ENCODE measurements around the gene DGKA. TPM values are rescaled to one million over a fixed set of nuclear protein-coding genes. Genes with fewer than 3 reads are reported as not detected.

The DGKA gene
- 100 to 1,000 TPM; 341 to 385 TPM for total RNA-seq

DNA sequence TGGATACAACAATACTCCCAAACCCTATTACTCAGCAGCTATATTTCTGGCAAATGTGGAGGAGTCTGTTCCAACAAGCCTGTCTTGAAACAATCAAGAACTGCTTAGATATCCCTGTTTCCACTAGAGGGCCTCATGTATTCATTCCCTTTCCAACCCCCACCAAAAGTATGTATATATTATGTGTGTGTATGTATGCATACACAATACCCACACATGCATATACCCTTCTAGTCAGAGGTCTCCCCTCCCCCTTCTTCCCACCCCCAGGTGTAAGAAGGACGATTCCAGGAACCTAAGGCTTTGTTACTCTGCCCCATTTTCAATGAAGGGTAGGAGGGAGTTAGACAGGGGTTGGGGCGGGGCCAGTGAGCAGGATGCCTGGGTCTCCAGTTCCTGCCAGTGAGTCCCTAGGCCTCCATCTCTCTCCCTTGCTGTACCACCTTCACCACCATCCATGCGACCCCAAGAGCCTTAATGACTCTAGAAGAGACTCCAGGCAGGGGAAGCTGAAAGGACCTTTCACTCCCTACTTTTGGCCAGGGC, at the start of gene DGKA:
Gene DGKA, plus strand, starts transcription at position 392 of the 546 bp plus-strand sequence. CDS start 5,342 bp downstream, outside the sequence.
- peaks cover 51% of the 10 kb centered on the region for H3K4me1 Mint-ChIP-seq
- H3K36me3 Mint-ChIP-seq (ENCODE audit: low read depth) = peaks cover 54% of the 10 kb centered on the region
- DNase-seq (peak; percentile 93), ATAC-seq (peak; percentile 49)
- H3K27ac Mint-ChIP-seq = peak within 1 kb of the TSS; percentile 99
- peak within 1 kb of the TSS; percentile 100 for H3K4me3 Mint-ChIP-seq
- H3K9me3 Mint-ChIP-seq (ENCODE audit: low read depth) = no peaks in the 10 kb centered on the region
- ChIA-PET CTCF (interaction anchor here (0.9 to 2.1 kb wide), 8 partner anchors 9 to 192 kb away, joined by 3 to 16 read pairs (median 4); partner anchors contain the start of genes ORMDL2, RAB5B and SARNP), POLR2A (interaction anchor here (1.2 to 1.3 kb wide), 2 partner anchors 43 to 101 kb away, joined by 4 to 6 read pairs; partner anchors contain the start of genes DNAJC14 and RAB5B)
- no peaks in the 10 kb centered on the region for H3K27me3 Mint-ChIP-seq
- intact Hi-C loops (cut with DNase I, micrococcal nuclease) = loop anchor here (1.0 to 10.0 kb wide), 5 partner anchors 9 to 1154 kb away; partner anchors contain the start of genes NAB2 (in 1 of the 2), RPS26 (in 1 of the 2) and SPRYD4 (in 1 of the 2)

- peaks cover 11% of the 10 kb centered on the region for H3K4me1 Mint-ChIP-seq
- H3K9me3 Mint-ChIP-seq (ENCODE audit: low read depth) = no peaks in the 10 kb centered on the region
- H3K27me3 Mint-ChIP-seq = no peaks in the 10 kb centered on the region
- ATAC-seq = no peak
- no peak overlapping the region for H3K27ac Mint-ChIP-seq
- intact Hi-C loops (cut with DNase I, micrococcal nuclease) = no loop called here
- no peak overlapping the region for H3K4me3 Mint-ChIP-seq
- peaks cover 4% of the 10 kb centered on the region for H3K36me3 Mint-ChIP-seq (ENCODE audit: low read depth)
- no peak for DNase-seq
- CTCF ChIA-PET = interaction anchor here (0.7 kb wide), 1 partner anchor 114 kb away, joined by 3 read pairs; no protein-coding TSS in a partner anchor
- POLR2A ChIA-PET = interaction anchor here (0.7 kb wide), 1 partner anchor 190 kb away, joined by 3 read pairs; no protein-coding TSS in a partner anchor
These were observed 45.8 kb upstream of the DGKA start for GRCh38 chr12:55885113-55885512.

- CTCF ChIA-PET = interaction anchor here (1.0 kb wide), 1 partner anchor 105 kb away, joined by 3 read pairs; no protein-coding TSS in a partner anchor
These were observed 39.7 kb upstream of the DGKA start for GRCh38 chr12:55891310-55891709.

DNA sequence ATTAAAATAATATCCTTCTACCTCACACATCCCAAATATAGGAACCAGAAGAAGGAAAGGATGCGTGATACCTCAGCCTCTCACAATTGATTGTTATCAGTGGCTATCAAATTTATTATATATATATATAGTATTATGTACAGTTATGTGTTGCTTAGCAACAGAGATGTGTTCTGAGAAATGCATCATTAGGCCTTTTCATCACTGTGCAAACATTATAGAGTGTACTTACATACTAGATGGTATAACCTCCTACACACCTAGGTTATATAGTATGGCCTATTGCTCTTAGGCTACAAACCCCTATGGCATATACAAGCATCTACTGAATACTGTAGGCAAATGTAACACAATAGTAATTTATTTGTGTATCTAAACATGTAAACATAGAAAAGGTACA, 37.2 kb upstream of the DGKA start:
- Mint-ChIP-seq H3K36me3 (ENCODE audit: low read depth) (no peaks in the 10 kb centered on the region), H3K27ac (no peak overlapping the region), H3K4me1 (peaks cover 1% of the 10 kb centered on the region), H3K27me3 (no peaks in the 10 kb centered on the region), H3K4me3 (no peak overlapping the region), H3K9me3 (ENCODE audit: low read depth) (no peaks in the 10 kb centered on the region)
- ChIA-PET POLR2A (no interaction called here), CTCF (no interaction called here)
- DNase-seq (no peak), ATAC-seq (no peak)
- intact Hi-C loops (cut with DNase I, micrococcal nuclease) = no loop called here

More at GRCh38 chr12:55891310-55891709, 39.7 kb upstream of the DGKA start:
- POLR2A ChIA-PET = no interaction called here
- no peak for DNase-seq
- Mint-ChIP-seq H3K4me1 (no peaks in the 10 kb centered on the region), H3K27me3 (no peaks in the 10 kb centered on the region), H3K4me3 (no peak overlapping the region), H3K36me3 (ENCODE audit: low read depth) (no peaks in the 10 kb centered on the region), H3K27ac (no peak overlapping the region), H3K9me3 (ENCODE audit: low read depth) (no peaks in the 10 kb centered on the region)
- intact Hi-C loops (cut with DNase I, micrococcal nuclease) = no loop called here
- no peak for ATAC-seq

GRCh38 chr12:55899082-55899481, 31.9 kb upstream of the DGKA start:
- H3K9me3 Mint-ChIP-seq (ENCODE audit: low read depth) = no peaks in the 10 kb centered on the region
- DNase-seq (peak; percentile 67), ATAC-seq (peak; percentile 97)
- peak overlapping the region; percentile 79 for H3K27ac Mint-ChIP-seq
- intact Hi-C loops (cut with DNase I, micrococcal nuclease) = loop anchor here in 1 of 2 experiments (2.0 kb wide), 1 partner anchor 68 kb away; no protein-coding TSS in a partner anchor
- no peaks in the 10 kb centered on the region for H3K27me3 Mint-ChIP-seq
- POLR2A ChIA-PET = interaction anchor here (1.0 kb wide), 1 partner anchor 81 kb away, joined by 7 read pairs; the partner anchor contains the start of genes ORMDL2 and SARNP
- H3K4me1 Mint-ChIP-seq = peaks cover 9% of the 10 kb centered on the region
- CTCF ChIA-PET = interaction anchor here (0.6 to 1.3 kb wide), 10 partner anchors 13 to 162 kb away, joined by 3 to 5 read pairs (median 3); partner anchors contain the start of gene ORMDL2
- H3K36me3 Mint-ChIP-seq (ENCODE audit: low read depth) = peaks cover 13% of the 10 kb centered on the region
- no peak overlapping the region for H3K4me3 Mint-ChIP-seq

GRCh38 chr12:55901881-55902490, 29.0 kb upstream of the DGKA start:
- ChIA-PET CTCF (interaction anchor here (1.2 kb wide), 1 partner anchor 19 kb away, joined by 4 read pairs; no protein-coding TSS in a partner anchor), POLR2A (no interaction called here)
- ATAC-seq (no peak), DNase-seq (no peak)
- Mint-ChIP-seq H3K27ac (peak overlapping the region; percentile 2), H3K27me3 (no peaks in the 10 kb centered on the region), H3K4me3 (no peak overlapping the region), H3K4me1 (peaks cover 13% of the 10 kb centered on the region), H3K36me3 (ENCODE audit: low read depth) (peaks cover 13% of the 10 kb centered on the region), H3K9me3 (ENCODE audit: low read depth) (no peaks in the 10 kb centered on the region)
- intact Hi-C loops (cut with DNase I, micrococcal nuclease) = no loop called here

- no peaks in the 10 kb centered on the region for H3K27me3 Mint-ChIP-seq
- ChIA-PET POLR2A (no interaction called here), CTCF (interaction anchor here (1.5 kb wide), 1 partner anchor 167 kb away, joined by 3 read pairs; no protein-coding TSS in a partner anchor)
- no peak for DNase-seq
- intact Hi-C loops (cut with DNase I, micrococcal nuclease) = no loop called here
- H3K4me3 Mint-ChIP-seq = no peak overlapping the region
- H3K9me3 Mint-ChIP-seq (ENCODE audit: low read depth) = no peaks in the 10 kb centered on the region
- peaks cover 7% of the 10 kb centered on the region for H3K4me1 Mint-ChIP-seq
- no peak for ATAC-seq
- peaks cover 16% of the 10 kb centered on the region for H3K36me3 Mint-ChIP-seq (ENCODE audit: low read depth)
- H3K27ac Mint-ChIP-seq = no peak overlapping the region
These were observed 24.9 kb upstream of the DGKA start for GRCh38 chr12:55906056-55906455.

GRCh38 chr12:55908726-55909512, 22.0 kb upstream of the DGKA start:
- POLR2A ChIA-PET = no interaction called here
- Mint-ChIP-seq H3K27ac (peak overlapping the region; percentile 23), H3K27me3 (no peaks in the 10 kb centered on the region), H3K4me1 (peaks cover 17% of the 10 kb centered on the region), H3K4me3 (no peak overlapping the region), H3K9me3 (ENCODE audit: low read depth) (no peaks in the 10 kb centered on the region), H3K36me3 (ENCODE audit: low read depth) (peaks cover 13% of the 10 kb centered on the region)
- DNase-seq (no peak), ATAC-seq (no peak)
- intact Hi-C loops (cut with DNase I, micrococcal nuclease) = no loop called here
- CTCF ChIA-PET = interaction anchor here (0.5 to 1.5 kb wide), 2 partner anchors 17 to 62 kb away, joined by 3 to 4 read pairs; no protein-coding TSS in a partner anchor

- ATAC-seq (no peak), DNase-seq (no peak)
- H3K9me3 Mint-ChIP-seq (ENCODE audit: low read depth) = no peaks in the 10 kb centered on the region
- H3K4me3 Mint-ChIP-seq = no peak overlapping the region
- ChIA-PET CTCF (interaction anchor here (0.5 kb wide), 1 partner anchor 63 kb away, joined by 3 read pairs; no protein-coding TSS in a partner anchor), POLR2A (no interaction called here)
- H3K27me3 Mint-ChIP-seq = no peaks in the 10 kb centered on the region
- intact Hi-C loops (cut with DNase I, micrococcal nuclease) = no loop called here
- no peak overlapping the region for H3K27ac Mint-ChIP-seq
- H3K4me1 Mint-ChIP-seq = peaks cover 23% of the 10 kb centered on the region
- H3K36me3 Mint-ChIP-seq (ENCODE audit: low read depth) = peaks cover 17% of the 10 kb centered on the region
These were observed 21.5 kb upstream of the DGKA start for GRCh38 chr12:55909513-55909884.

- Mint-ChIP-seq H3K9me3 (ENCODE audit: low read depth) (no peaks in the 10 kb centered on the region), H3K4me1 (peaks cover 42% of the 10 kb centered on the region), H3K27me3 (no peaks in the 10 kb centered on the region), H3K27ac (no peak overlapping the region), H3K36me3 (ENCODE audit: low read depth) (peaks cover 29% of the 10 kb centered on the region), H3K4me3 (no peak overlapping the region)
- no peak for DNase-seq
- no peak for ATAC-seq
- intact Hi-C loops (cut with DNase I, micrococcal nuclease) = no loop called here
- ChIA-PET POLR2A (no interaction called here), CTCF (interaction anchor here (0.6 to 1.1 kb wide), 2 partner anchors 14 to 169 kb away, joined by 3 read pairs; no protein-coding TSS in a partner anchor)
These were observed 18.1 kb upstream of the DGKA start for GRCh38 chr12:55912908-55913307.

GRCh38 chr12:55915482-55915859, 15.5 kb upstream of the DGKA start:
- CTCF ChIA-PET = interaction anchor here (0.7 to 2.7 kb wide), 3 partner anchors 10 to 1616 kb away, joined by 3 to 13 read pairs (median 3); no protein-coding TSS in a partner anchor
- ATAC-seq = peak; percentile 23
- Mint-ChIP-seq H3K4me3 (no peak overlapping the region), H3K36me3 (ENCODE audit: low read depth) (peaks cover 25% of the 10 kb centered on the region), H3K9me3 (ENCODE audit: low read depth) (no peaks in the 10 kb centered on the region), H3K27me3 (no peaks in the 10 kb centered on the region), H3K27ac (peak overlapping the region; percentile 60), H3K4me1 (peaks cover 38% of the 10 kb centered on the region)
- intact Hi-C loops (cut with DNase I, micrococcal nuclease) = no loop called here
- no peak for DNase-seq
- POLR2A ChIA-PET = interaction anchor here (0.6 to 0.7 kb wide), 2 partner anchors 9 to 16 kb away, joined by 3 to 5 read pairs; no protein-coding TSS in a partner anchor
